K562 (cell line): ENCODE data around the gene PLCB3. TPM values are rescaled to one million over a fixed set of nuclear protein-coding genes. Genes with fewer than 3 reads are reported as not detected.

Experiments
- CCAR2 ChIP-seq: fragments of 200-400 bp; formaldehyde crosslinking; IDR thresholded peaks from 2 replicates; pipeline ENCODE4 v1.6.1; 2017; ENCODE audit warnings: mild to moderate bottlenecking, low read depth, low read length
- FOSL1 ChIP-seq: fragments of 200-800 bp; sonication (Bioruptor generic); conservative IDR thresholded peaks from 2 replicates; pipeline ENCODE4 v1.6.1; 2016; ENCODE audit warnings: missing genetic modification characterization, missing compliant biosample characterization
- FOXP1 ChIP-seq: sonication (generic); formaldehyde crosslinking; IDR thresholded peaks from 2 replicates; pipeline ENCODE4 v1.8.0; 2022; ENCODE audit warnings: mild to moderate bottlenecking, missing genetic modification reagents
- POLR3A ChIP-seq: IDR thresholded peaks from 2 replicates; pipeline ENCODE4 v1.6.1; 2011; ENCODE audit warnings: borderline replicate concordance, mild to moderate bottlenecking, moderate library complexity; ENCODE audit not compliant: insufficient read length, insufficient read depth; ENCODE audit errors: extremely low read depth
- RBM39 ChIP-seq: fragments of 200-400 bp; formaldehyde crosslinking; optimal IDR thresholded peaks from 2 replicates; pipeline ENCODE3; 2018; ENCODE audit warnings: low read depth, low read length
- ZBTB1 ChIP-seq: sonication (generic); formaldehyde crosslinking; IDR thresholded peaks from 2 replicates; pipeline ENCODE4 v1.8.1; 2023; ENCODE audit warnings: missing genetic modification reagents, low read depth, mild to moderate bottlenecking, borderline replicate concordance
- ZNF143 ChIP-seq: sonication (generic); formaldehyde crosslinking; IDR thresholded peaks from 2 replicates; pipeline ENCODE4 v1.9.0; 2022; ENCODE audit warnings: mild to moderate bottlenecking, missing genetic modification reagents
- ZNF41 ChIP-seq: fragments of 250-450 bp; sonication (Bioruptor Pico); conservative IDR thresholded peaks from 2 replicates; pipeline ENCODE4 v1.4.0; 2020; ENCODE audit warnings: mild to moderate bottlenecking
- polyA plus RNA-seq, 8 experiments: library from polyadenylated mRNA; depleted of rRNA in 4 of 8; stranded (reverse) in 5 of 8; unstranded in 3 of 8; fragments of >200 nt; fragmentation: Nextera tagmentation in 2 of 8; fragmentation: Illumina TruSeq in 1 of 8; extraction: Ambion mirVana in 2 of 8; extraction: Trizol in 1 of 8; gene quantifications; 2 replicates each; pipeline versions ENCODE4 v1.2.1 to v1.2.3, GENCODE V29; 2011 to 2014; ENCODE audit warnings: inconsistent platforms in 1 of 8, missing spikeins in 1 of 8
- total RNA-seq, 7 experiments: library from RNA; depleted of rRNA in 6 of 7; stranded (reverse); fragments of >200 nt in 6 of 7; fragmentation: Illumina TruSeq in 2 of 7; extraction: Trizol in 2 of 7; gene quantifications; 2 replicates each; pipeline versions ENCODE4 v1.2.1 to v1.2.3, GENCODE V29; 2011 to 2021; ENCODE audit warnings: low replicate concordance in 1 of 7
- TF ChIP-seq, protein P1 (sequence below): fragments of 450-650 bp; IDR thresholded peaks from 2 replicates; pipeline ENCODE4 v1.6.1; 2017; ENCODE audit warnings: antibody characterized with exemption
- TF ChIP-seq, protein P2 (sequence below): fragments of 200-800 bp; sonication (Bioruptor generic); IDR thresholded peaks from 2 replicates; pipeline ENCODE4 v1.6.1; 2016; ENCODE audit warnings: missing genetic modification characterization, missing compliant biosample characterization
- TF ChIP-seq, protein P3 (sequence below): fragments of 450-650 bp; IDR thresholded peaks from 2 replicates; pipeline ENCODE4 v1.6.1; 2016; ENCODE audit warnings: low read depth

The PLCB3 gene
- total and polyA plus RNA-seq, 9 of the 15 experiments (the other 6 are each of a cell fraction or from before 2014, with no cell fraction given), result 0.31 to 44.8 (median 14.6) TPM

DNA sequence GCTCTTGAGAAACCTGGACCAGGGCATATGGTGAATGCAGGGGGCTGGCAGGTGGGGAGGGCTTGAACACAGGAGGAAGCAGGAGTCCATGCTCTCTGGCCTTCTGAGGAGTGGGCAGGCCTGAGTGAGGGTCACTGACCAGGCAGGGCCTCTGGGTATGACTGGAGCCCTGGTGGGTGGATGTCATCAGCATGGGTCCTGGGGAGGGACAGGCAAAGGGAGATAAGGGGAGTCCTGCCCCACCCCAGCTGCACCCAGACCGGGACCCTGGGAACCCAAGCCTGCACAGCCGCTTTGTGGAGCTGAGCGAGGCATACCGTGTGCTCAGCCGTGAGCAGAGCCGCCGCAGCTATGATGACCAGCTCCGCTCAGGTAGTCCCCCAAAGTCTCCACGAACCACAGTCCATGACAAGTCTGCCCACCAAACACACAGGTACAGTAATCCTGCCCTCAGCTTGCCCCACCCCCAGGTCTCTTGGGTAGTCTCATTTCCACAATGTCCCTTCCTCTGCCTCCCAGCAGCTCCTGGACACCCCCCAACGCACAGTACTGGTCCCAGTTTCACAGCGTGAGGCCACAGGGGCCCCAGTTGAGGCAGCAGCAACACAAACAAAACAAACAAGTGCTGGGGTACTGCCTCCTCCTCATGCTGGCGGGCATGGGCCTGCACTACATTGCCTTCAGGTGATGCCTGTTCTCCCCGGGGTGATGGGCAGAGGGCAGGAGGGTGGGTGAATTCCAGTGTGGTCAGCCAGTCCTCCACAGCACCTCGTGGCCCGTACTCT lies 19.0 kb upstream of the PLCB3 start (continued):
- TF ChIP-seq, protein P1, sequence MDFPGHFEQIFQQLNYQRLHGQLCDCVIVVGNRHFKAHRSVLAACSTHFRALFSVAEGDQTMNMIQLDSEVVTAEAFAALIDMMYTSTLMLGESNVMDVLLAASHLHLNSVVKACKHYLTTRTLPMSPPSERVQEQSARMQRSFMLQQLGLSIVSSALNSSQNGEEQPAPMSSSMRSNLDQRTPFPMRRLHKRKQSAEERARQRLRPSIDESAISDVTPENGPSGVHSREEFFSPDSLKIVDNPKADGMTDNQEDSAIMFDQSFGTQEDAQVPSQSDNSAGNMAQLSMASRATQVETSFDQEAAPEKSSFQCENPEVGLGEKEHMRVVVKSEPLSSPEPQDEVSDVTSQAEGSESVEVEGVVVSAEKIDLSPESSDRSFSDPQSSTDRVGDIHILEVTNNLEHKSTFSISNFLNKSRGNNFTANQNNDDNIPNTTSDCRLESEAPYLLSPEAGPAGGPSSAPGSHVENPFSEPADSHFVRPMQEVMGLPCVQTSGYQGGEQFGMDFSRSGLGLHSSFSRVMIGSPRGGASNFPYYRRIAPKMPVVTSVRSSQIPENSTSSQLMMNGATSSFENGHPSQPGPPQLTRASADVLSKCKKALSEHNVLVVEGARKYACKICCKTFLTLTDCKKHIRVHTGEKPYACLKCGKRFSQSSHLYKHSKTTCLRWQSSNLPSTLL, result no peak
- TF ChIP-seq FOSL1 (tag) (no peak), ZNF143 (no peak), RBM39 (no peak), POLR3A (no peak), ZNF41 (CRISPR knock-in tag) (no peak), FOXP1 (CRISPR knock-in tag) (no peak), ZBTB1 (no peak), CCAR2 (no peak)
- TF ChIP-seq, protein P2, sequence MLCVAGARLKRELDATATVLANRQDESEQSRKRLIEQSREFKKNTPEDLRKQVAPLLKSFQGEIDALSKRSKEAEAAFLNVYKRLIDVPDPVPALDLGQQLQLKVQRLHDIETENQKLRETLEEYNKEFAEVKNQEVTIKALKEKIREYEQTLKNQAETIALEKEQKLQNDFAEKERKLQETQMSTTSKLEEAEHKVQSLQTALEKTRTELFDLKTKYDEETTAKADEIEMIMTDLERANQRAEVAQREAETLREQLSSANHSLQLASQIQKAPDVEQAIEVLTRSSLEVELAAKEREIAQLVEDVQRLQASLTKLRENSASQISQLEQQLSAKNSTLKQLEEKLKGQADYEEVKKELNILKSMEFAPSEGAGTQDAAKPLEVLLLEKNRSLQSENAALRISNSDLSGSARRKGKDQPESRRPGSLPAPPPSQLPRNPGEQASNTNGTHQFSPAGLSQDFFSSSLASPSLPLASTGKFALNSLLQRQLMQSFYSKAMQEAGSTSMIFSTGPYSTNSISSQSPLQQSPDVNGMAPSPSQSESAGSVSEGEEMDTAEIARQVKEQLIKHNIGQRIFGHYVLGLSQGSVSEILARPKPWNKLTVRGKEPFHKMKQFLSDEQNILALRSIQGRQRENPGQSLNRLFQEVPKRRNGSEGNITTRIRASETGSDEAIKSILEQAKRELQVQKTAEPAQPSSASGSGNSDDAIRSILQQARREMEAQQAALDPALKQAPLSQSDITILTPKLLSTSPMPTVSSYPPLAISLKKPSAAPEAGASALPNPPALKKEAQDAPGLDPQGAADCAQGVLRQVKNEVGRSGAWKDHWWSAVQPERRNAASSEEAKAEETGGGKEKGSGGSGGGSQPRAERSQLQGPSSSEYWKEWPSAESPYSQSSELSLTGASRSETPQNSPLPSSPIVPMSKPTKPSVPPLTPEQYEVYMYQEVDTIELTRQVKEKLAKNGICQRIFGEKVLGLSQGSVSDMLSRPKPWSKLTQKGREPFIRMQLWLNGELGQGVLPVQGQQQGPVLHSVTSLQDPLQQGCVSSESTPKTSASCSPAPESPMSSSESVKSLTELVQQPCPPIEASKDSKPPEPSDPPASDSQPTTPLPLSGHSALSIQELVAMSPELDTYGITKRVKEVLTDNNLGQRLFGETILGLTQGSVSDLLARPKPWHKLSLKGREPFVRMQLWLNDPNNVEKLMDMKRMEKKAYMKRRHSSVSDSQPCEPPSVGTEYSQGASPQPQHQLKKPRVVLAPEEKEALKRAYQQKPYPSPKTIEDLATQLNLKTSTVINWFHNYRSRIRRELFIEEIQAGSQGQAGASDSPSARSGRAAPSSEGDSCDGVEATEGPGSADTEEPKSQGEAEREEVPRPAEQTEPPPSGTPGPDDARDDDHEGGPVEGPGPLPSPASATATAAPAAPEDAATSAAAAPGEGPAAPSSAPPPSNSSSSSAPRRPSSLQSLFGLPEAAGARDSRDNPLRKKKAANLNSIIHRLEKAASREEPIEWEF (CRISPR knock-in tag), result no peak
- TF ChIP-seq, protein P3, sequence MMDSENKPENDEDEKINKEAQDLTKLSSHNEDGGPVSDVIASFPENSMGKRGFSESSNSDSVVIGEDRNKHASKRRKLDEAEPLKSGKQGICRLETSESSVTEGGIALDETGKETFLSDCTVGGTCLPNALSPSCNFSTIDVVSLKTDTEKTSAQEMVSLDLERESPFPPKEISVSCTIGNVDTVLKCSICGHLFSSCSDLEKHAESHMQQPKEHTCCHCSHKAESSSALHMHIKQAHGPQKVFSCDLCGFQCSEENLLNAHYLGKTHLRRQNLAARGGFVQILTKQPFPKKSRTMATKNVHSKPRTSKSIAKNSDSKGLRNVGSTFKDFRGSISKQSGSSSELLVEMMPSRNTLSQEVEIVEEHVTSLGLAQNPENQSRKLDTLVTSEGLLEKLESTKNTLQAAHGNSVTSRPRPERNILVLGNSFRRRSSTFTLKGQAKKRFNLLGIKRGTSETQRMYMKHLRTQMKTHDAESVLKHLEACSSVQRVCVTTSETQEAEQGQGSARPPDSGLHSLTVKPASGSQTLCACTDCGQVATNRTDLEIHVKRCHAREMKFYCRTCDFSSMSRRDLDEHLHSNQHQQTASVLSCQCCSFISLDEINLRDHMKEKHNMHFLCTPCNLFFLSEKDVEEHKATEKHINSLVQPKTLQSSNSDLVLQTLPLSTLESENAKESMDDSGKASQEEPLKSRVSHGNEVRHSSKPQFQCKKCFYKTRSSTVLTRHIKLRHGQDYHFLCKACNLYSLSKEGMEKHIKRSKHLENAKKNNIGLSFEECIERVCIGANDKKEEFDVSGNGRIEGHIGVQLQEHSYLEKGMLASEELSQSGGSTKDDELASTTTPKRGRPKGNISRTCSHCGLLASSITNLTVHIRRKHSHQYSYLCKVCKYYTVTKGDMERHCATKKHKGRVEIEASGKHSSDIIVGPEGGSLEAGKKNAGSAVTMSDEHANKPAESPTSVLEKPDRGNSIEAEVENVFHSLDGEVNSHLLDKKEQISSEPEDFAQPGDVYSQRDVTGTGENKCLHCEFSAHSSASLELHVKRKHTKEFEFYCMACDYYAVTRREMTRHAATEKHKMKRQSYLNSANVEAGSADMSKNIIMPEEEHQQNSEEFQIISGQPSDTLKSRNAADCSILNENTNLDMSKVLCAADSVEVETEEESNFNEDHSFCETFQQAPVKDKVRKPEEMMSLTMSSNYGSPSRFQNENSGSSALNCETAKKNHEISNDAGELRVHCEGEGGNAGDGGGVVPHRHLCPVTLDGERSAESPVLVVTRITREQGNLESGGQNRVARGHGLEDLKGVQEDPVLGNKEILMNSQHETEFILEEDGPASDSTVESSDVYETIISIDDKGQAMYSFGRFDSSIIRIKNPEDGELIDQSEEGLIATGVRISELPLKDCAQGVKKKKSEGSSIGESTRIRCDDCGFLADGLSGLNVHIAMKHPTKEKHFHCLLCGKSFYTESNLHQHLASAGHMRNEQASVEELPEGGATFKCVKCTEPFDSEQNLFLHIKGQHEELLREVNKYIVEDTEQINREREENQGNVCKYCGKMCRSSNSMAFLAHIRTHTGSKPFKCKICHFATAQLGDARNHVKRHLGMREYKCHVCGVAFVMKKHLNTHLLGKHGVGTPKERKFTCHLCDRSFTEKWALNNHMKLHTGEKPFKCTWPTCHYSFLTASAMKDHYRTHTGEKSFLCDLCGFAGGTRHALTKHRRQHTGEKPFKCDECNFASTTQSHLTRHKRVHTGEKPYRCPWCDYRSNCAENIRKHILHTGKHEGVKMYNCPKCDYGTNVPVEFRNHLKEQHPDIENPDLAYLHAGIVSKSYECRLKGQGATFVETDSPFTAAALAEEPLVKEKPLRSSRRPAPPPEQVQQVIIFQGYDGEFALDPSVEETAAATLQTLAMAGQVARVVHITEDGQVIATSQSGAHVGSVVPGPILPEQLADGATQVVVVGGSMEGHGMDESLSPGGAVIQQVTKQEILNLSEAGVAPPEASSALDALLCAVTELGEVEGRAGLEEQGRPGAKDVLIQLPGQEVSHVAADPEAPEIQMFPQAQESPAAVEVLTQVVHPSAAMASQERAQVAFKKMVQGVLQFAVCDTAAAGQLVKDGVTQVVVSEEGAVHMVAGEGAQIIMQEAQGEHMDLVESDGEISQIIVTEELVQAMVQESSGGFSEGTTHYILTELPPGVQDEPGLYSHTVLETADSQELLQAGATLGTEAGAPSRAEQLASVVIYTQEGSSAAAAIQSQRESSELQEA, result no peak
